Left colon (tissue), 2 donors: ENCODE data around the gene AOC3. TPM values are rescaled to one million over a fixed set of nuclear protein-coding genes. Genes with fewer than 3 reads are reported as not detected.
A peak's percentile ranks its signal among the peaks of the same experiment; 100 is the strongest.
"Not testable (repeated sequence)": the region's sequence is repeated elsewhere in the genome, so short reads cannot be mapped to it uniquely, and the experiment has no call there.

Experiments
- ATAC-seq: fragments of 200-7000 bp; cut with Tn5 transposase; one replicate; pipeline ENCODE4 v1.9.1; 2020; ENCODE audit warnings: mild to moderate bottlenecking, moderate library complexity
- DNase-seq, 2 donors: peaks; one replicate each; pipeline ENCODE4 v3.0.0-alpha.2; 2020
- intact Hi-C, 2 donors: fragments of 100-400 bp; cut with DNase I in 1 of 2; cut with micrococcal nuclease in 1 of 2; formaldehyde crosslinking; loops; one replicate each; pipeline versions ENCODE4 v1.11.2 to v1.14.0; 2022; cut with DNase I, micrococcal nuclease
- total RNA-seq, 2 donors: library from RNA; stranded (reverse); fragmentation: NEBNext Ultra II Directional; extraction: Animal tissue kit (Norgen Biotek cat#: 25700); gene quantifications; one replicate each; pipeline ENCODE4 v1.2.1, GENCODE V29; 2021
- donor health status: DM: no; HTN: no; CAD: no.
- donor health status: DM: yes; HTN: yes; CAD: no.

Gene AOC3
- total RNA-seq, 2 donors from 2014 or later = 5.6 to 27.1 TPM

DNA sequence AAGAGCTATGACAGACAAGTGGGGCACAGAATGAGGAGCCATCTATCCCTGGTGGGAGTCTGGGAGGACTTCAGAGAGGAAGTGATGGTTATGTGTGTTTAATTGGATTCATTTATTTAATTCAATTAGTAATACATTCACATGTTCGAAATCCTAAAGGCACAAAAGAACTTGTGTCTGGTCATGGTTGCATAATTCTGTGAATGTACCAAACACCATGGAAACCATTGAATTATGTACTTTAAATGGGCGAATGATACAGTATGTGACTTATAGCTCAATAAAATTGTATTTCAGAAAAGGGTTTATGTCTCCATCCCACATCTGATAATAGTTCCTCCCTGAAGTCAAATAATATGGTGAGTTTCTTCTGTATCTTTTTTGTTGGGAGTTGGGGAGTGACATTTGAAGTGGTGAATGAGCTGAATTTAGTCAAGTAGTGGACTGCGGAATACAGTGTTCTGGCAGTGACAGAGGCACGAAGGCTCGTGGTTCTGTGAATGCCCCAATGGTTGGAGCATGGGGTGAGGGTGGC, 29.8 kb downstream of the AOC3 start:
- intact Hi-C loops = no loop called here
- DNase-seq (no peak), ATAC-seq (no peak)

- not testable (repeated sequence) for ATAC-seq
Observed at GRCh38 chr17:42881706-42882105, 30.7 kb downstream of the AOC3 start.

DNA sequence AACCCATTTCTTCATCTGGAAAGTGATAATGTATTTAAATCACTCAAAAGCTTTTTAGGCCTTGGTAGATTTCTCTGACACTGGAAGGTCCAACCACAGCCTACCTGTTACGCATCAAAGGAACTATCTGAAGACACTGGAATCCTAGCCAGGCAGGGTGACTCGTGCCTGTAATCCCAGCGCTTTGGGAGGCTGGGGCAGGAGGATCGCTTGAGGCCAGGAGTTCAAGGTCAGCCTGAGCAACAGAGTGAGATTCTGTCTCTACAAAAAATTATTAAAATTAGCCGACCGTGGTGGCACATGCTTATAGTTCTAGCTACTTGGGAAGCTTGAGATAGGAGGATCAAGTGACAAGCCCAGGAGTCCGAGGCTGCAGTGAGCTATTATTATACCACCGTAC, 31.2 kb downstream of the AOC3 start:
- intact Hi-C loops = no loop called here
- no peak for DNase-seq
- ATAC-seq = no peak

More at GRCh38 chr17:42881706-42882105, 30.7 kb downstream of the AOC3 start:
- DNase-seq, intact Hi-C loops: not testable (repeated sequence)

- intact Hi-C loops = no loop called here
- no peak for ATAC-seq
- DNase-seq = no peak
Observed at GRCh38 chr17:42883802-42884558, 33.0 kb downstream of the AOC3 start.

- intact Hi-C loops, ATAC-seq, DNase-seq: not testable (repeated sequence)
Observed at GRCh38 chr17:42885806-42886205, 34.8 kb downstream of the AOC3 start.

DNA sequence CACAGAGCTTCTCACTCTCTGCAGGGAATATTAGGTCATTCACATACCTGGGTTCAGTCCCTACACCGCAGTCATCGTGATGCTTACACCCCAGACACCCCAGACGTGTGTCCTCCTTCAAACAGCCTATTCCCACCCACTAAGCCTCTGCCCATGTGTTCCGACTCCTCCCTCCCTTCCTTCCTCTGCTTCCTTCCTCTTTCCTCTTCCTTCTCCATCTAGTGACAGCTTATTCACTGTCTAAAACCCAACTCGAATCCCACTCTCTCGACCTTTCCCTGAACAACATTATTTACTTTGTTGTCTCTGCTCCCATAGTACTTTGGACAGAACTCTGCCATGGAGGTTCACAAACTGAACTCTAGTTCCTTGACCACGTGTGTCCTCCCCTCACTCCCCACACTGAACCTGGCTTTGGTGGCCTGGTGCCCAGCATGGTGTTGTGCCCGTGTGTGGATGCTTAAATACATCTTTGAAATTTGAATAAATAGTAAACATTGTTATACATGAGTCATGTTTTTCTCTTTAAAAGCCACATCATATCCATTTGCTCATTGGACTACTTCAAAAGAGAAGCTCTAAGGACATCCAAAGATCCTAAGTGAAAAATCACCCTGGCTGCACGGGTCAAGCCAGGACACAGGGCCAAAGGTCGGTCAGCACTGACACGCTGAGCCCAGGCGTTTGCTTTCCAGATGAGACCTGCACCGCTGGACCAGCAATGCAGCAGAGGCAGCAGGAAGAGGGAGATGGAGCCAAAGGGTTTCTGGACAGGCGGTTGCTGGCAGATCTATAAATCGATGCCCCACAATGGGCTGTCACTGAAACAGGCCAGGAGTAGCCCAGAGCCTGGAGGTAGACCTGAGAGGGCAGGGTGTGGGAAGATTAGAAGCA, 35.5 kb downstream of the AOC3 start:
- no peak for ATAC-seq
- no peak for DNase-seq
- intact Hi-C loops = no loop called here

DNA sequence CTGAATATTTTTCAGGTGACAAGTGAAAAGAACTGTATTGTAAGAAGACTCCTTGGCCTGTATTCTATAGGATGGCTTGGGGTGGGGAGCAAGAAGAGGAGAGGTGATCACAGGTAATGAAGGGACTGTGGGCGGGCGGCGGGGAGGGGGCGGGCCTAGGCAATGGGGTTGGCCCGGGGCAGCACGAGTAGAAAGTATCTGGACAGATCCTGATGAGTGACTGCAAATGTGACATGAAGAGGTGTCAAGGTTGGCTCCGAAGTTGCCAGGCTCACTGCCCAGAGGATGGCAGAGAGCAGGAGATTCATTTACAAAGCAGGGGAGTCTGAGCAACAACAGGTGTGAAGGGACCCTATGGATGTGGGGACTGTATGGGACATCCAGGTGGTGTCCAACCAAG, 38.8 kb downstream of the AOC3 start:
- intact Hi-C loops = no loop called here
- ATAC-seq (no peak), DNase-seq (no peak)

DNA sequence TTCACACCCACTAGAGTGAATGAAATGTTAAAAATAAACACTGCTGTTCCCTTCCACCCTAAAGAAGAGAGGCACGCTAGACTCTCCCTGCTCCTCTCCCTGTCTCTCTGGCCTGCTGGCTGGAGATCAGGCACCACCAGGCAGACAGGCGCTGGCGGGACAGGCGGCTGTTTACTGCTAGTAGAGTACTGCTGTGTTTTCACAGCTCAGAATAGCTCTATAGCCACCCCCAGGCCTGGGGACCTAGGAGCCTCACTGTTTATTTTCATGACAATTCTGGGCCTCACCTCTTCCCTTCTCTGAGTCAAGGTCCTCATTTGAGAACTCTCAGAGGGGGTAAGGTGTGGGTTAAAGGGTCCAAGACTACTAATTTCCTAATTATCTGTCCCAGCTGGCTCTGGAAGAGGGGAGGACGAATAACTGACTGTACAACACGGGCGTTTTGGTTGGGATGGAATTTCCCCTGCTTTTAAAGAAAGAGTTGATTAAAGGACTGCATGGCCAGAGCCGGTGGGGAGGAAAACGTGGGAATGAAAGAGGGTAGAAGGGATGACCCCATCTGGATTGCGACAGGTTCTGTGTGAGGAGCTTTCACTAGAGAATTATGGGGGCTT, 40.6 kb downstream of the AOC3 start:
- DNase-seq (peak; percentile 19 to 42), ATAC-seq (no peak)
- intact Hi-C loops = no loop called here

DNA sequence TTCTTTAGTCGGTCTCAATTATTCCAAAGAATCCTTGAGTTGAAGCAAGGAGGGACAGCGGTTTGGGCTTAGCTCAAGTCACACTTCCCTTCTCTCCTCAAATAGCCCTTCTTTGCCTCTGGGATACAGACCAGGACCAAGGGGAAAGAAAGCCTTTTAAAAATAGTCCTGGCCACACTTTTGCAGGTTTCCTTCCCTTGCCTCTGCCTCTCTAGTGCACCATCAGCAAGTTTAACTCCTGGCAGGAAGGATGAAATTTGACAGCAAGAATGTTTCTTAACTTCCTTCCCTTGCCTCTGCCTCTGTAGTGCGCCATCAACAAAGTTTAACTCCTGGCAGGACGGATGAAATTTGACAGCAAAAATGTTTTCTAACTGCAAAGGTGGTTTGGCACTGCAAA, 42.4 kb downstream of the AOC3 start:
- DNase-seq = no peak
- no peak for ATAC-seq
- intact Hi-C loops = no loop called here

GRCh38 chr17:42894283-42895184, 43.5 kb downstream of the AOC3 start:
- ATAC-seq (peak; percentile 97), DNase-seq (peak; percentile 55 to 61)
- intact Hi-C loops = no loop called here

DNA sequence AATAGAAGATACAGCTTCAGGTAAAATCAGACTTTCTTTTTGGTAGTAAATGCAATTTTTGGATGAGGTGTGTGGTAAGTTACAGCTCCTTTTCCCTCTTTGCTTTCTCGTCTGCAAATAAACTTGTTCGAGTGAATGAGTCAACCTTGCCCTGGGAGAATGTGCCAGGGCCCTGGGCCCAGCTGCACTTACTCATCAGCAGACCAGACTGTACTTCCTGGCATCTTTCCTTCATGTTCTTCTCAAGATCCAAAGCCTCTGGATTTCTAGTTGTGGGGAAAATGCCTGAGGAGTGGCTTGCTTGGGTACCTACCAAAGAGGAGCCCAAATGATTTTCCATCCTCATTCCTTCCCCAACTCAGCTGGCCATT, 44.2 kb downstream of the AOC3 start:
- intact Hi-C loops = no loop called here
- DNase-seq (peak; percentile 31 to 50), ATAC-seq (peak; percentile 70)

DNA sequence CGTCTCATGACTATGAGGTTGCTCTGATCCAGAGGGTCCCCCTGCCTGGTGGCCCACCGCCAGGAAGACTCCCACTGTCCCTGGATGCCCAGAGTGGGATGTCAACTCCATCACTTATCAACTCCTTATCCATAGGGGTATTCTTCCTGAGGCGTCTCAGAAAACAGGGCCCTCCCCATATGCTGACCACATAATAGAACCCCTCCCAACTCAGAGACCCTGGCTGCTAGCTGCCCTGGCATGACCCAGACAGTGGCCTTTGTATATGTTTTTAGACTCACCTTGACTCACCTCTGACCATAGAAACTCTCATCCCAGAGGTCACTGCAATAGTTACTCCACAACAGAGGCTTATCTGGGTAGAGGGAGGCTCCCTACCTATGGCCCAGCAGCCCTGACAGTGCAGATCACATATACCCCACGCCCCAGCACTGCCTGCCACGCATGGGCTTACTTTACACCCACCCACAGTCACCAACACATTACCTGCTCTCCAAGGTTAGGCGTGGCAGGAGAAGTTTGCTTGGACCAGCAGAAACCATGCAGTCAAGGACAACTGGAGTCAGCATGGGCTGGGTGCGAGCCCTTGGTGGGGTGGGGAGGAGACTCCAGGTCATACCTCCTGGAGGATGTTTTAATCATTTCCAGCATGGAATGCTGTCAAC, 47.3 kb downstream of the AOC3 start:
- no peak for ATAC-seq
- DNase-seq = no peak
- intact Hi-C loops = no loop called here

DNA sequence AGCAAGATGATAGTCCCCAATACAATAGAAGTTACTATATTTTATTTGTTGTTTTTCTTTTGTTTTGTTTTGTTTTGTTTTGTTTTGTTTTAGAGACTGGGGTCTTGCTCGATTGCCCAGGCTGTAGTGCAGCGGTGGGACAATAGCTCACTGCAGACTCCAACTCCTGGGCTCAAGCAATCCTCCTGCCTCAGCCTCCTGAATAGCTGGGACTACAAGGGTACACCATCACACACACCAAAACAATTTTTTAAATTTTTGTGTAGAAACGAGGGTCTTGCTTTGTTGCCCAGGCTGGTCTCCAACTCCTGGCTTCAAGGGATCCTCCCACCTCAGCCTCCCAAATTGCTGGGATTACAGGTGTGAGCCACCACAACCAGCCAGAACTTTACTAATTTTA, 49.0 kb downstream of the AOC3 start:
- intact Hi-C loops, DNase-seq, ATAC-seq: not testable (repeated sequence)

GRCh38 chr17:42900460-42901331, 49.7 kb downstream of the AOC3 start, which contains the start of gene G6PC1:
TSS of gene G6PC1 (plus strand) at chr17:42900799. CDS start at chr17:42900877, 78 bp downstream.
- intact Hi-C loops = no loop called here
- DNase-seq (no peak), ATAC-seq (peak; percentile 74)

GRCh38 chr17:42901535-42902229, 50.7 kb downstream of the AOC3 start:
- ATAC-seq = no peak
- DNase-seq = no peak
- intact Hi-C loops = no loop called here

- intact Hi-C loops = no loop called here
- ATAC-seq (no peak), DNase-seq (no peak)
Observed at GRCh38 chr17:42904110-42904469, 53.1 kb downstream of the AOC3 start.
